Ishikawa (cell line): ENCODE data around the gene DQX1.

Experiments used
- CEBPB ChIP-seq: IDR thresholded peaks from 2 replicates; pipeline ENCODE4 v1.6.1; 2012
- CREB1 ChIP-seq: IDR thresholded peaks from 2 replicates; pipeline ENCODE4 v1.6.1; 2012; ENCODE audit warnings: low read depth
- EP300 ChIP-seq: IDR thresholded peaks from 2 replicates; pipeline ENCODE4 v1.6.1; 2012; ENCODE audit warnings: borderline replicate concordance
- NFIC ChIP-seq: IDR thresholded peaks from 2 replicates; pipeline ENCODE4 v1.6.1; 2012
- TAF1 ChIP-seq: IDR thresholded peaks from 2 replicates; pipeline ENCODE4 v1.6.1; 2012; ENCODE audit warnings: low read depth, mild to moderate bottlenecking
- TEAD4 ChIP-seq: IDR thresholded peaks from 2 replicates; pipeline ENCODE4 v1.6.1; 2012
- TF ChIP-seq, protein P1 (sequence below): IDR thresholded peaks from 2 replicates; pipeline ENCODE4 v1.6.1; 2012; ENCODE audit warnings: low read depth, mild to moderate bottlenecking
- TF ChIP-seq, protein P2 (sequence below): IDR thresholded peaks from 2 replicates; pipeline ENCODE4 v1.6.1; 2012

DNA sequence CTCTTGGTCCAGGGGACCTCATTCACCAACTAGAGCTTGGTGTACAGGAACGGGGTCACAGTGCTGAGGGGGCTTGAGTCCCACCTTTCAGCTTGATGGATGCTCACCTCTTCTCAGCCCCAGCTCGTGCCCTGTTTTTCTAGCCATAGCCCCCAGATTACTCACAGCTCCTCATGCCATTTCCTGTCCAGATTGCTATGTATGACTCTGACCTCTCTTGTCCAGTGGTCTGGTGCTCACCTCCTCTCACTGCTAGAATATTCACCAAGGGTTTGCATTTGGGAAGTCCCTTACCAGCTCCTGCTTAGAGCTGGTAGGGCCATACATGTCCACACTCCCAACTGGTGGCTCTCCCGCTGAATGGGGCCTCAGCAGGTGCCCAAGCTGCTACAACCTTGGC lies 32.5 kb downstream of the DQX1 start:
- TF ChIP-seq TAF1 (no peak), NFIC (no peak), CREB1 (no peak), CEBPB (no peak), EP300 (no peak), TEAD4 (no peak)
- TF ChIP-seq, protein P1, sequence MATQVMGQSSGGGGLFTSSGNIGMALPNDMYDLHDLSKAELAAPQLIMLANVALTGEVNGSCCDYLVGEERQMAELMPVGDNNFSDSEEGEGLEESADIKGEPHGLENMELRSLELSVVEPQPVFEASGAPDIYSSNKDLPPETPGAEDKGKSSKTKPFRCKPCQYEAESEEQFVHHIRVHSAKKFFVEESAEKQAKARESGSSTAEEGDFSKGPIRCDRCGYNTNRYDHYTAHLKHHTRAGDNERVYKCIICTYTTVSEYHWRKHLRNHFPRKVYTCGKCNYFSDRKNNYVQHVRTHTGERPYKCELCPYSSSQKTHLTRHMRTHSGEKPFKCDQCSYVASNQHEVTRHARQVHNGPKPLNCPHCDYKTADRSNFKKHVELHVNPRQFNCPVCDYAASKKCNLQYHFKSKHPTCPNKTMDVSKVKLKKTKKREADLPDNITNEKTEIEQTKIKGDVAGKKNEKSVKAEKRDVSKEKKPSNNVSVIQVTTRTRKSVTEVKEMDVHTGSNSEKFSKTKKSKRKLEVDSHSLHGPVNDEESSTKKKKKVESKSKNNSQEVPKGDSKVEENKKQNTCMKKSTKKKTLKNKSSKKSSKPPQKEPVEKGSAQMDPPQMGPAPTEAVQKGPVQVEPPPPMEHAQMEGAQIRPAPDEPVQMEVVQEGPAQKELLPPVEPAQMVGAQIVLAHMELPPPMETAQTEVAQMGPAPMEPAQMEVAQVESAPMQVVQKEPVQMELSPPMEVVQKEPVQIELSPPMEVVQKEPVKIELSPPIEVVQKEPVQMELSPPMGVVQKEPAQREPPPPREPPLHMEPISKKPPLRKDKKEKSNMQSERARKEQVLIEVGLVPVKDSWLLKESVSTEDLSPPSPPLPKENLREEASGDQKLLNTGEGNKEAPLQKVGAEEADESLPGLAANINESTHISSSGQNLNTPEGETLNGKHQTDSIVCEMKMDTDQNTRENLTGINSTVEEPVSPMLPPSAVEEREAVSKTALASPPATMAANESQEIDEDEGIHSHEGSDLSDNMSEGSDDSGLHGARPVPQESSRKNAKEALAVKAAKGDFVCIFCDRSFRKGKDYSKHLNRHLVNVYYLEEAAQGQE = no peak
- TF ChIP-seq, protein P2, sequence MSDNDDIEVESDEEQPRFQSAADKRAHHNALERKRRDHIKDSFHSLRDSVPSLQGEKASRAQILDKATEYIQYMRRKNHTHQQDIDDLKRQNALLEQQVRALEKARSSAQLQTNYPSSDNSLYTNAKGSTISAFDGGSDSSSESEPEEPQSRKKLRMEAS = no peak
